Parathyroid adenoma (tissue), 2 donors: ENCODE measurements around the gene BAIAP2.

Experiments
- H2AFZ ChIP-seq: fragments of 300-600 bp; sonication (generic); one replicate; pipeline ENCODE4 v1.7.0; 2017; ENCODE audit warnings: antibody characterized with exemption, mild to moderate bottlenecking
- H3K27ac ChIP-seq: fragments of 300-600 bp; sonication (generic); one replicate; pipeline ENCODE4 v1.7.0; 2017
- H3K27me3 ChIP-seq: fragments of 300-600 bp; sonication (generic); one replicate; pipeline ENCODE4 v1.7.0; 2017; ENCODE audit warnings: low read length; ENCODE audit not compliant: control insufficient read depth, insufficient read depth
- H3K36me3 ChIP-seq: fragments of 300-600 bp; sonication (generic); one replicate; pipeline ENCODE4 v1.7.0; 2017; ENCODE audit warnings: low read length; ENCODE audit not compliant: control insufficient read depth, insufficient read depth
- H3K4me1 ChIP-seq: fragments of 300-600 bp; sonication (generic); one replicate; pipeline ENCODE4 v1.7.0; 2017; ENCODE audit warnings: control low read depth
- H3K4me2 ChIP-seq: fragments of 300-600 bp; sonication (generic); one replicate; pipeline ENCODE4 v1.7.0; 2017; ENCODE audit warnings: low read length
- H3K4me3 ChIP-seq: fragments of 300-600 bp; sonication (generic); one replicate; pipeline ENCODE4 v1.7.0; 2017; ENCODE audit warnings: low read depth, low read length
- H3K79me2 ChIP-seq: fragments of 300-600 bp; sonication (generic); one replicate; pipeline ENCODE4 v1.7.0; 2017; ENCODE audit warnings: control low read depth
- H3K9ac ChIP-seq: fragments of 300-600 bp; sonication (generic); one replicate; pipeline ENCODE4 v1.7.0; 2017; ENCODE audit warnings: mild to moderate bottlenecking
- H3K9me3 ChIP-seq: fragments of 300-600 bp; sonication (generic); one replicate; pipeline ENCODE4 v1.7.0; 2017; ENCODE audit warnings: low read length; ENCODE audit not compliant: control insufficient read depth
- CTCF ChIP-seq: fragments of 300-600 bp; sonication (generic); IDR thresholded peaks from one replicate; pipeline ENCODE4 v1.7.0; 2017; ENCODE audit warnings: antibody characterized with exemption, mild to moderate bottlenecking
- donor health status: primary hyperparathyroidism.

The BAIAP2 gene

GRCh38 chr17:80998118-80998747 lies 36.7 kb upstream of the BAIAP2 start:
- Histone ChIP-seq H3K4me3 (no peak overlapping the region), H2AFZ (no peak overlapping the region), H3K27ac (no peak overlapping the region), H3K36me3 (no peaks in the 10 kb centered on the region), H3K4me2 (no peak overlapping the region), H3K9ac (no peak overlapping the region), H3K4me1 (no peaks in the 10 kb centered on the region), H3K27me3 (no peaks in the 10 kb centered on the region), H3K79me2 (no peaks in the 10 kb centered on the region), H3K9me3 (no peaks in the 10 kb centered on the region)
- TF ChIP-seq CTCF, result no peak

- H3K36me3 ChIP-seq, result no peaks in the 10 kb centered on the region
- TF ChIP-seq CTCF, result no peak
- no peak overlapping the region for H3K4me3 ChIP-seq
- H3K27ac ChIP-seq, result no peak overlapping the region
- H2AFZ ChIP-seq, result no peak overlapping the region
- H3K9me3 ChIP-seq, result no peaks in the 10 kb centered on the region
- H3K4me2 ChIP-seq, result no peak overlapping the region
- H3K79me2 ChIP-seq, result no peaks in the 10 kb centered on the region
- no peak overlapping the region for H3K9ac ChIP-seq
- H3K27me3 ChIP-seq, result no peaks in the 10 kb centered on the region
- H3K4me1 ChIP-seq, result no peaks in the 10 kb centered on the region
These were observed 36.0 kb upstream of the BAIAP2 start for GRCh38 chr17:80998748-80999535.

GRCh38 chr17:80999536-81000333 lies 35.2 kb upstream of the BAIAP2 start:
- Histone ChIP-seq H3K4me1 (no peaks in the 10 kb centered on the region), H3K4me2 (no peak overlapping the region), H3K9me3 (no peaks in the 10 kb centered on the region), H3K27ac (no peak overlapping the region), H3K4me3 (no peak overlapping the region), H3K27me3 (no peaks in the 10 kb centered on the region), H2AFZ (no peak overlapping the region), H3K79me2 (no peaks in the 10 kb centered on the region), H3K36me3 (no peaks in the 10 kb centered on the region), H3K9ac (no peak overlapping the region)
- no peak for TF ChIP-seq CTCF

- Histone ChIP-seq H3K27ac (no peak overlapping the region), H3K36me3 (no peaks in the 10 kb centered on the region), H3K79me2 (no peaks in the 10 kb centered on the region), H3K9ac (no peak overlapping the region), H3K27me3 (no peaks in the 10 kb centered on the region), H2AFZ (no peak overlapping the region), H3K9me3 (no peaks in the 10 kb centered on the region), H3K4me2 (no peak overlapping the region), H3K4me3 (no peak overlapping the region), H3K4me1 (no peaks in the 10 kb centered on the region)
- TF ChIP-seq CTCF, result no peak
These were observed 34.7 kb upstream of the BAIAP2 start for GRCh38 chr17:81000334-81000630.
